Tibial artery (tissue), 4 donors: Measurements from ENCODE around the gene HBD.

Experiments
- DNase-seq, 2 donors: peaks; one replicate each; pipeline ENCODE4 v3.0.0-alpha.2; 2019
- H3K27ac ChIP-seq, 2 donors: fragments of 200-600 bp; sonication (generic) in 1 of 2; 1 replicate in 1 of 2; 2 replicates in 1 of 2; pipeline ENCODE4 v1.5.1; 2018 to 2019; ENCODE audit warnings: mild to moderate bottlenecking in 1 of 2
- H3K27me3 ChIP-seq, 2 donors: fragments of 200-600 bp; sonication (generic) in 1 of 2; one replicate each; pipeline versions ENCODE4 v1.5.1 to v1.6.0; 2016 to 2019
- H3K36me3 ChIP-seq, 3 donors: fragments of 200-600 bp; sonication (generic) in 2 of 3; one replicate each; pipeline ENCODE4 v1.5.1; 2016 to 2019; ENCODE audit warnings: mild to moderate bottlenecking in 2 of 3
- H3K4me1 ChIP-seq, 4 donors: fragments of 200-600 bp; sonication (generic) in 2 of 4; 1 replicate in 3 of 4; 2 replicates in 1 of 4; pipeline ENCODE4 v1.5.1; 2016 to 2019
- H3K4me3 ChIP-seq, 2 donors: fragments of 200-600 bp; sonication (generic) in 1 of 2; 1 replicate in 1 of 2; 2 replicates in 1 of 2; pipeline ENCODE4 v1.5.1; 2018 to 2019; ENCODE audit warnings: mild to moderate bottlenecking in 2 of 2
- H3K9me3 ChIP-seq, 3 donors: fragments of 200-600 bp; sonication (generic) in 1 of 3; one replicate each; pipeline ENCODE4 v1.5.1; 2016 to 2019
- intact Hi-C: fragments of 100-400 bp; cut with DNase I; formaldehyde crosslinking; loops from one replicate; pipeline ENCODE4 v1.15.0; 2023; ENCODE audit warnings: low total_unique reads
- TF ChIP-seq, protein P1 (sequence below), 2 experiments: fragments of 200-600 bp in 1 of 2; fragments of 450-650 bp in 1 of 2; IDR thresholded peaks; one replicate each; pipeline ENCODE4 v1.5.1; 2017 to 2019; ENCODE audit warnings: antibody characterized with exemption in 2 of 2, mild to moderate bottlenecking in 1 of 2, moderate library complexity in 1 of 2

The HBD gene

DNA sequence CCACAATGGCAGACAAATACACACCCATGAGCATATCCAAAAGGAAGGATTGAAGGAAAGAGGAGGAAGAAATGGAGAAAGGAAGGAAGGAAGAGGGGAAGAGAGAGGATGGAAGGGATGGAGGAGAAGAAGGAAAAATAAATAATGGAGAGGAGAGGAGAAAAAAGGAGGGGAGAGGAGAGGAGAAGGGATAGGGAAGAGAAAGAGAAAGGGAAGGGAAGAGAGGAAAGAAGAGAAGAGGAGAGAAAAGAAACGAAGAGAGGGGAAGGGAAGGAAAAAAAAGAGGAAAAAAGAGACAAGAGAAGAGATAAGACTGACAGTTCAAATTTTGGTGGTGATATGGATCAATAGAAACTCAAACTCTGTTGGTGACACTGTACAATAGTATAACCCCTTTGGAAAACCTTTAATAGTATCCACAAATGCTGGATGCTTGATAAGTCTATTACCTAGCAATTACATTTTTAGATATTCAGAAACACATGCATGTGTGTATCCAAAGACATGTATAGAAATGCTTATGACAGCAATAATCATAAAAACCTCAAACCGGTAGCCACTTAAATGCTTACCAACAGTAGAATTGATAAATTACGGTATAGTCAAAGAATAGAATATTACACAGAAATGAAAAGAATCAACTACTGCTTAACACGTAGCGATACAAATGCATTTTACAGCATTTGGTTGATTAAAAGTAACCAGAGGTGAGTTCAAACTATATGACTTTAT lies 1.2 kb upstream of the HBD start:
- TF ChIP-seq, protein P1, sequence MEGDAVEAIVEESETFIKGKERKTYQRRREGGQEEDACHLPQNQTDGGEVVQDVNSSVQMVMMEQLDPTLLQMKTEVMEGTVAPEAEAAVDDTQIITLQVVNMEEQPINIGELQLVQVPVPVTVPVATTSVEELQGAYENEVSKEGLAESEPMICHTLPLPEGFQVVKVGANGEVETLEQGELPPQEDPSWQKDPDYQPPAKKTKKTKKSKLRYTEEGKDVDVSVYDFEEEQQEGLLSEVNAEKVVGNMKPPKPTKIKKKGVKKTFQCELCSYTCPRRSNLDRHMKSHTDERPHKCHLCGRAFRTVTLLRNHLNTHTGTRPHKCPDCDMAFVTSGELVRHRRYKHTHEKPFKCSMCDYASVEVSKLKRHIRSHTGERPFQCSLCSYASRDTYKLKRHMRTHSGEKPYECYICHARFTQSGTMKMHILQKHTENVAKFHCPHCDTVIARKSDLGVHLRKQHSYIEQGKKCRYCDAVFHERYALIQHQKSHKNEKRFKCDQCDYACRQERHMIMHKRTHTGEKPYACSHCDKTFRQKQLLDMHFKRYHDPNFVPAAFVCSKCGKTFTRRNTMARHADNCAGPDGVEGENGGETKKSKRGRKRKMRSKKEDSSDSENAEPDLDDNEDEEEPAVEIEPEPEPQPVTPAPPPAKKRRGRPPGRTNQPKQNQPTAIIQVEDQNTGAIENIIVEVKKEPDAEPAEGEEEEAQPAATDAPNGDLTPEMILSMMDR (IDR thresholded peaks at IDR 0.05) = no peak
- Histone ChIP-seq H3K27ac (no peak overlapping the region), H3K4me1 (no peaks in the 10 kb centered on the region), H3K27me3 (no peaks in the 10 kb centered on the region), H3K9me3 (no peaks in the 10 kb centered on the region), H3K4me3 (no peak overlapping the region), H3K36me3 (no peaks in the 10 kb centered on the region)
- DNase-seq = no peak
- intact Hi-C loops = no loop called here

DNA sequence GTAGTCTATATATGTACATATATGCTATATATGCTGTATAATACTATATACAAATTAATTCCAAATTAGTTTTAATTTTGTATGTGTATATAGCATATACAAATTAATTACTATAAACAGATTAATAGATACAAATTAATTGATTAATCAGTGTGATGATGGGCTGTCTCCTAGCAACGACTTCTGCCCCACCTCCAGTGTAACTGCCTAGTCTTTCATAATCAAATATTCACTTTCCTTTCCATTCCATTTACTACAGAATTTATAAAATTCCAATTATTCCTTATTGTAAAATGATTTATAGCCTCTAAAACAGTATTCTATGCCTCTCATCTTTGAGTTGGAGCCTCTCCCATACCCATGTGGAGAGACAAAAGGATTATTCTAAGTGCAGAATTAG lies 976 bp downstream of the HBD start:
- Histone ChIP-seq H3K9me3 (no peaks in the 10 kb centered on the region), H3K4me3 (no peak overlapping the region), H3K27ac (no peak overlapping the region), H3K4me1 (no peaks in the 10 kb centered on the region), H3K27me3 (no peaks in the 10 kb centered on the region), H3K36me3 (no peaks in the 10 kb centered on the region)
- DNase-seq = no peak
- TF ChIP-seq, protein P1 (IDR thresholded peaks at IDR 0.05) = no peak
- intact Hi-C loops = no loop called here

DNA sequence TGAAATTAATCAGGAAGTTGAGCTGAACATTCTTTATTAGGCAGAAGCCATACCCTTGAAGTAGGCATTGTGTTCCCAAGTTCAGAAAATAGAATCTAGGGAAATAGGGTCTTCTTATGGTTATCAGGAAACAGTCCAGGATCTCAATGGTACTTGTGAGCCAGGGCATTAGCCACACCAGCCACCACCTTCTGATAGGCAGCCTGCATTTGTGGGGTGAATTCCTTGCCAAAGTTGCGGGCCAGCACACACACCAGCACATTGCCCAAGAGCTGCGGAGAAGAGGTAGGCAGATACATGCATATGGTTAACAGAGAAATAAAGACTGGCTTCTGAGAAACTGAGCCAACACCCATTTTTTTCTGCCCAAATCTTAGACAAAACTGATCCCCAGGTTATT lies 1.5 kb downstream of the HBD start:
- Histone ChIP-seq H3K9me3 (no peaks in the 10 kb centered on the region), H3K36me3 (no peaks in the 10 kb centered on the region), H3K4me3 (no peak overlapping the region), H3K27ac (no peak overlapping the region), H3K27me3 (no peaks in the 10 kb centered on the region), H3K4me1 (no peaks in the 10 kb centered on the region)
- DNase-seq = no peak
- TF ChIP-seq, protein P1 (IDR thresholded peaks at IDR 0.05) = no peak
- intact Hi-C loops = no loop called here

DNA sequence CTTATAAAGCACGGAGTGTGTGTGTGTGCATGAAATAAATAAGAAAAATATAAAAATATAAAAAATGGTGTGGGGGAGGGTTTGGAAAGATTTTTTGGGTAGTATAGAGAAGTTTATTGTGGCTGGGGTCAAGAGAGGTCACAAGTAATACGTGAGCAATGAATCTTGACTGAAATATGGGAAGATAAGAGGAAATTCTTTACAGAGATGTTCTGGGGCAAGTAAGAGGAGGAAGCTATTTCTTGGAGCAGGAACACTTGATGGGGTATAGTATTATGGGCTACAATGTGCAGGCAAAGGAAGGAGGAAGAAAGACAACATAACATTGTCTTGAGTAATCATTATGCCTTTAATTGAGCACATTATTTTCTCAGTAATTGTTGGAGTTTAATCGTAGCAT lies 2.1 kb downstream of the HBD start:
- Histone ChIP-seq H3K4me1 (no peaks in the 10 kb centered on the region), H3K4me3 (no peak overlapping the region), H3K9me3 (no peaks in the 10 kb centered on the region), H3K36me3 (no peaks in the 10 kb centered on the region), H3K27me3 (no peaks in the 10 kb centered on the region), H3K27ac (no peak overlapping the region)
- TF ChIP-seq, protein P1 (IDR thresholded peaks at IDR 0.05) = no peak
- intact Hi-C loops = no loop called here
- DNase-seq = no peak

DNA sequence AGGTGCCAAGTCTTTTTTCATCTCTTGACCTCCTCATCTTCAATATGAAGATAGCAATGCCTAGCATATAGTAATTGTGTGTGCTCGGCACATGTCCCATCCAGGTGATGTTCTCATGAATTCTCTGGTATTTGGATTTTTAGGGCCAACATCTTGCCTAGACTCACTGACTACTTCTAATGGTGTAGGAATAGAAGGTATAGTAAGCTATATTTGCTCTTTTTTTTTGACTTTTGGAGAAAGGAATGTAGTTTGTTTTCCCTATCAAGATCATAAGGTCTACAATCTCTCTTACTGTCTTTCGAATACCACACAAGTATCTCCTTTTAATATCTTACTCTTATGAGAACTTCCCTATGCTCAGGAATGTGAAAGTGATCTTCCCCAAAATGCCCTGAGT lies 3.2 kb downstream of the HBD start:
- TF ChIP-seq, protein P1 (IDR thresholded peaks at IDR 0.05) = no peak
- no peaks in the 10 kb centered on the region for H3K36me3 ChIP-seq
- no peak overlapping the region for H3K27ac ChIP-seq
- H3K9me3 ChIP-seq = no peaks in the 10 kb centered on the region
- no peaks in the 10 kb centered on the region for H3K4me1 ChIP-seq
- no peaks in the 10 kb centered on the region for H3K27me3 ChIP-seq
- no peak overlapping the region for H3K4me3 ChIP-seq
- DNase-seq = no peak
- intact Hi-C loops = no loop called here

DNA sequence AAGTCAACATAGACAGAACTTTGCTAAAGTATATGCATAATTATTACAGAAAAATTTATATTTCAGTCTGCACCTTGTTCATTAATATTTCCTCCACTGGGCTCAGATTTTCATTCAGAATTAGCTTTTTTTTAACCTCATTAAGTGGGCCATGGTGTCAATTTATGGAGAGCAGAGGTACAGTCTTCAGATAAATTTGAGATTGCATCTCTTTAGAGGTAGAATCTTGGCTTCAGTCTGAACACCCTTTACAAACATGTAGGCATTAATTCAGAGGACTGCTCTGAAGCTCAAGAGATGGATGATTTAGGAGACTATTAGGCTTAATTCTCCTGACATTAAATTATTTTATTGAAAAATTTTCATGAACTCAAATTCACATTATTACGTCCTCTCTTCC lies 4.0 kb downstream of the HBD start:
- no peak overlapping the region for H3K4me3 ChIP-seq
- intact Hi-C loops = no loop called here
- TF ChIP-seq, protein P1 (IDR thresholded peaks at IDR 0.05) = no peak
- H3K27me3 ChIP-seq = no peaks in the 10 kb centered on the region
- H3K9me3 ChIP-seq = no peaks in the 10 kb centered on the region
- no peak for DNase-seq
- H3K27ac ChIP-seq = no peak overlapping the region
- H3K4me1 ChIP-seq = no peaks in the 10 kb centered on the region
- H3K36me3 ChIP-seq = no peaks in the 10 kb centered on the region
